ENCODE data around the gene HPGDS. TPM values are rescaled to one million over a fixed set of nuclear protein-coding genes. Genes with fewer than 3 reads are reported as not detected.

The HPGDS gene
- total RNA-seq, 1 experiment from 2014 or later: not detected

- no peak for TF ChIP-seq ZBTB43 (CRISPR knock-in tag; IDR thresholded peaks at IDR 0.05)
- TF ChIP-seq ZNF532 (CRISPR knock-in tag; IDR thresholded peaks at IDR 0.05; ENCODE audit: borderline replicate concordance): no peak
- no peak for TF ChIP-seq USF2 (CRISPR knock-in tag; IDR thresholded peaks at IDR 0.05)
- no peak for TF ChIP-seq TP53 (CRISPR knock-in tag; IDR thresholded peaks at IDR 0.05)
- TF ChIP-seq CREB1 (CRISPR knock-in tag; IDR thresholded peaks at IDR 0.05): no peak
- no peak for TF ChIP-seq FOXJ3 (CRISPR knock-in tag; IDR thresholded peaks at IDR 0.05; ENCODE audit: borderline replicate concordance)
- TF ChIP-seq RORB (CRISPR knock-in tag; IDR thresholded peaks at IDR 0.05): no peak
- no peak for TF ChIP-seq FOXP1 (CRISPR knock-in tag; IDR thresholded peaks at IDR 0.05; ENCODE audit: borderline replicate concordance)
- TF ChIP-seq RELA (CRISPR knock-in tag; IDR thresholded peaks at IDR 0.05; ENCODE audit: borderline replicate concordance): no peak
Observed at GRCh38 chr4:94344457-94344856, 1.8 kb upstream of the HPGDS start (continued).

- Mint-ChIP-seq H3K4me1 (no peaks in the 10 kb centered on the region), H3K9me3 (no peaks in the 10 kb centered on the region), H3K27ac (no peak overlapping the region), H3K27me3 (ENCODE audit: low read depth) (no peaks in the 10 kb centered on the region), H3K4me3 (no peak overlapping the region), H3K36me3 (no peaks in the 10 kb centered on the region)
- DNase-seq (ENCODE audit: low spot score) (no peak), ATAC-seq (no peak)
- no peak for TF ChIP-seq FOXK1 (CRISPR knock-in tag; IDR thresholded peaks at IDR 0.05)
- TF ChIP-seq, protein P1, sequence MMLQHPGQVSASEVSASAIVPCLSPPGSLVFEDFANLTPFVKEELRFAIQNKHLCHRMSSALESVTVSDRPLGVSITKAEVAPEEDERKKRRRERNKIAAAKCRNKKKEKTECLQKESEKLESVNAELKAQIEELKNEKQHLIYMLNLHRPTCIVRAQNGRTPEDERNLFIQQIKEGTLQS (CRISPR knock-in tag; conservative IDR thresholded peaks at IDR 0.05): no peak
- no peak for TF ChIP-seq USF1 (CRISPR knock-in tag; IDR thresholded peaks at IDR 0.05)
- TF ChIP-seq ATF6 (CRISPR knock-in tag; IDR thresholded peaks at IDR 0.05): no peak
- TF ChIP-seq, protein P2, sequence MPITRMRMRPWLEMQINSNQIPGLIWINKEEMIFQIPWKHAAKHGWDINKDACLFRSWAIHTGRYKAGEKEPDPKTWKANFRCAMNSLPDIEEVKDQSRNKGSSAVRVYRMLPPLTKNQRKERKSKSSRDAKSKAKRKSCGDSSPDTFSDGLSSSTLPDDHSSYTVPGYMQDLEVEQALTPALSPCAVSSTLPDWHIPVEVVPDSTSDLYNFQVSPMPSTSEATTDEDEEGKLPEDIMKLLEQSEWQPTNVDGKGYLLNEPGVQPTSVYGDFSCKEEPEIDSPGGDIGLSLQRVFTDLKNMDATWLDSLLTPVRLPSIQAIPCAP (CRISPR knock-in tag; IDR thresholded peaks at IDR 0.05): no peak
- CTCF ChIA-PET: interaction anchor here (1.5 kb wide), 1 partner anchor 8 kb away, joined by 8 read pairs; no protein-coding TSS in a partner anchor
- POLR2A ChIA-PET: no interaction called here
Observed at GRCh38 chr4:94341481-94342370, 910 bp downstream of the HPGDS start.
